GM21447 (cell line): Measurements from ENCODE around the gene RANBP3.
"Not testable (repeated sequence)": the region's sequence is repeated elsewhere in the genome, so short reads cannot be mapped to it uniquely, and the experiment has no call there.

Experiments
- ATAC-seq: cut with Tn5 transposase; IDR thresholded peaks from one replicate; pipeline ENCODE4 v1.9.1; 2021; ENCODE audit not compliant: unreplicated experiment

The RANBP3 gene

DNA sequence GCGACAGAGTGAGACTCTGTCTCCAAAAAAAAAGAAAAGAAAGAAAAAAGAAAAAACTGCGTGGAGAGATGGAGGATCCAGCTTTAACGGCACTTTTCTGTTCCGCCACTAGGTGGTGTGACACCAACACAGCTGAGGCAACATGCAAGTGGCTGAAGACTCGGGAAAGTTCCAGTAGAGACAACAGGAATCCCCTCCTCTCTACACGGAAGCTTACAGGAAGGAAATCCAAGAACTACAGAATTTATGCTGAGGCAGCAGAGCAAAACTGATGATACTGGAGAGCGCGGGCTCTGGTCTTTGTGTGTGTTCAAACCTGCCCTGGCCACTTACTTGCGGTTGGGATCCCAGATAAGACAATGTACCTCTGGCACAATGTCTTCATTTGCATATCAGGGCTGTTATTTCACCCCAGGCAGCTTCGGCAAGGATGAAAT is 9.9 kb downstream of the RANBP3 start:
- ATAC-seq = no peak

GRCh38 chr19:5967571-5967970 is 10.4 kb downstream of the RANBP3 start:
- ATAC-seq = no peak

DNA sequence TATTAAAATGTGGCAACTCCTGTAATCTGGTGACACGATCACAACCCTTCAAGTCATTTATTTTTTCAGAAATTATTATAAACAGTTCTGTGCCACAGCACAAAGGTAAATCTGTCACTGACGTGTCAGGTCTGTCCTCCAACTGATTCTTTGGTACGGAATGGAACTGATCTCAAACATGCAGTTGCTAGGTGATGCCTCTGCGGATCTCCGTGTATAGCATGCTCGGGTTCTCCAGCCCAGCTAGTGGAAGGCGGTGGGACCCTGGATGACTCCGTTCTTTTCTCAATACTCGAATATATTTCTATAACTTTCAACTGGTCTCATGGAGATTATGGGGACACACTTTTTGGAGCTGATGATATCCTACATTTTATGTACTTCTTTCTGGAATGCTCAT is 11.0 kb downstream of the RANBP3 start:
- no peak for ATAC-seq

- ATAC-seq = no peak
Observed at GRCh38 chr19:5966215-5966614, 11.7 kb downstream of the RANBP3 start.

DNA sequence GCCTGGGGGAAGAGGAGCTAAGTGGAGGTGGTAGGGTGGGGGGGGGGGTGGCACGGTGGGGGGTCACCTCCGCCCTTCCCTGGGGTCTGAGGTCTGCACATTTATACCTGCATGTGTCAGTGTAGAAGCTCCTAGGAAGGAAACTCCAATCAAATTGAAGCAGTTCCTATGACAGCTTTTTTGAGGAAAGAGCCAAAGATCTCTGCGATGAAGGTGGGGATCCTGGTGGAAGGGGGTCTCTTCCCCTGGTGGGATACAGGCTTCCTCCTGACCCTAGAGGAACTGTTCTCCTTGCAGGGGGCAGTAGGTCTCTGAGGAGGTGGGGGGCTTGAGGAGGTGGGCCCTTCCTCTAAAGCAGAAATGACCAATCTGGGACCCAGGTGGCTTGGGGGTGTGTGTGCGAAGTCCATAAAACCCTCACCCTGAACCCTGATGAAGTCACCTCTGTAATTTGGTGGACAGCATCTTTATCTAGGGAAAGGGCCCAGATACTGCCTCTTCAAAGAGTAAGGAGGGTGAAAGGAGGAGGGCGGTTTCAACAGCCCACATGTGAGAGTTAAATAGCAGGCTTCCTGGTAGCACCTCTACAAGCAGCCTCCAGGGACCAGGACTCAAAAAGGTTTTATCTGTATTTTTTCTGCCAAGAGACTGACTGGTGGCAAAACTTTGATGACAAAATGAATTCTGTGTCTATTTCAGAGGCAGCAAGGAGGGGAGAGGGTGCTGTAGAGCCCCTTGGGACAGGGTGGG is 12.9 kb downstream of the RANBP3 start:
- no peak for ATAC-seq

GRCh38 chr19:5963855-5964254 is 14.1 kb downstream of the RANBP3 start:
- no peak for ATAC-seq

DNA sequence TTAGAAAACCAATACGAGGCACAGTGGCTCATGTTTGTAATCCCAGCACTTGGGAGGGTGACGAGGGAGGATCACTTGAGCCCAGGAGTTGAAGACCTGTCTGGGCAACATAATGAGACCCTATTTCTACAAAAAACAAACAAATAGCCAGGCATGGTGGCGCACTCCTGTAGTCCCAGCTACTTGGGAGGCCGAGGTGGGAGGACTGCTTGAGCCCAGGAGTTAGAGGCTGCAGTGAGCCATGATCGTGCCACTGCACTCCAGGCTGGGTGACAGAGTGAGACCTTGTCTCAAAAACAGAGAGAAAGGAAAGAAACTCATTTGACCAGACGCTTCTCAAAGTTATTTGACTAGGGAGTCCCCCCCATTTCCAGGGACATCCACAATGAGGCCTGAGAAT is 14.7 kb downstream of the RANBP3 start:
- not testable (repeated sequence) for ATAC-seq

GRCh38 chr19:5961969-5962945 is 15.7 kb downstream of the RANBP3 start:
- peak; percentile 56 for ATAC-seq

- ATAC-seq = peak; percentile 12
Observed at GRCh38 chr19:5961641-5961968, 16.3 kb downstream of the RANBP3 start.

GRCh38 chr19:5960005-5961001 is 17.6 kb downstream of the RANBP3 start:
- no peak for ATAC-seq

DNA sequence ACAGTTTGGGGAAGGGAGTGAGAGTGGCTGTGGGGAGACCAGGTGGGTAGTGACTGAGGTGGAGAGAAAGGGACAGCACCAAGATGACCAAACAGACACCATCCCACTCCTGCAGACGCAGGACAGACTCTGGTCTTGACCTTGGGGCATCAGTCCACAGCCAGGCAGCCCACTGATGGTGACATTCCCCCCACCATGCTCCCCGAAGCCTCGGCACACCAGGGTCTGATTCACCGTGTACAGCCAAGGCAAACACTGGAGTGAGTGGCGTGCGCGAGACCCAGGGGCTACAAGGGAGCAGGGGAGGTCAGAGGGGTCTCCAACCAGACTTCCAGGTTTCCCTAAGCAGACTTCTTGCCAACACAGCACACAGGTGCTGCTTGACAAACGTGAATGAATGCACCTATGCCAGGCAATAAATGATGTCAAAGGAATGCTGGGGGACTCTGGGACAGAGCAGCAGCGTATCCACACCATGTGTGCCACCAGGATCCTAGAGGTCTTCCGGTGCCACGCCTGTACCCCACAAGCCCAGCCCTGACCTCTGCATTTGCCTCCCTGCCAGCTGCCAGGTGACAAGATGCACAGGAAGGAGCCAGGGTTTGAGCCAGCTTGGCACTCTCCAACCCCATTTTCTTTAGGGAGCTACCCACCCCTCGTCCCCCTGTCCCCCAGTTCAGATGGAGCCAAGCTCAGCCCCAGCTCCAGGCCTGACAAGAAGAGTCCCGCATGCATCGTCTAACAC is 18.5 kb downstream of the RANBP3 start:
- ATAC-seq = no peak

- ATAC-seq = no peak
Observed at GRCh38 chr19:5958851-5959122, 19.2 kb downstream of the RANBP3 start.

- no peak for ATAC-seq
Observed at GRCh38 chr19:5958074-5958850, 19.7 kb downstream of the RANBP3 start.

DNA sequence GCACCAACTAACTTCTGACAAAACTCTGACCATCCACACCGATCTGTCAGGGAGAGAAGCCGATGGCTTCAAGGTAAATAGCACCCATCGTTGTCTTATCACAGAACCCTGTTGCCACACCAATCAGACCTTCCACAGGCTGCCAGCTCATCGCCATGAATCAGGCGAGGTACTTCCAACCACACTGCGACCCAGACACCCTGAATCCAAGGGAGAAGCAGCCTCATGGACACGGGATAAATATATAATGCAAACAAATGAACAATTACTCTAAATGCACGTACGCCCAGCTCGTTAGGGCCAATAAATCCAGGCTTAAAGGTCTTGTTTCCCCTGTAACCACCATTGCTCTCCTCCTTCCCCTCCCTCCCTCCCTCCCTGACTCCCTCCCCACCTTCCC is 20.8 kb downstream of the RANBP3 start:
- ATAC-seq = no peak

DNA sequence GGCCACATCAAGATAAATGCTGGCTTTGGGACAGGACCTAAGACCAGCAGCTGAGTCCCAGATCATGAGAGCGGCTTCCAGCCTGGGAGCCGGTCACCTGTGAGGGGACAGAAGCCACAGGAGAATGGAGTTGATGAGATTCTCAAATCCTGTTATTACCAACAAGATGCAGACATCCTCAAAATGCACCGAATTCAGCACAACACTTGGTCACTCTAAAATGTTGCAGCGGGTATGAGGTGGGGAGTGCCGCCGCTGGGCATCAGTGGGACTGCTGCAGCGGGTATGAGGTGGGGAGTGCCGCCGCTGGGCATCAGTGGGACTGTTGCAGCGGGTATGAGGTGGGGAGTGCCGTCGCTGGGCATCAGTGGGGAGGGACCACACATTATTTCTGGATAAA is 21.2 kb downstream of the RANBP3 start:
- no peak for ATAC-seq

DNA sequence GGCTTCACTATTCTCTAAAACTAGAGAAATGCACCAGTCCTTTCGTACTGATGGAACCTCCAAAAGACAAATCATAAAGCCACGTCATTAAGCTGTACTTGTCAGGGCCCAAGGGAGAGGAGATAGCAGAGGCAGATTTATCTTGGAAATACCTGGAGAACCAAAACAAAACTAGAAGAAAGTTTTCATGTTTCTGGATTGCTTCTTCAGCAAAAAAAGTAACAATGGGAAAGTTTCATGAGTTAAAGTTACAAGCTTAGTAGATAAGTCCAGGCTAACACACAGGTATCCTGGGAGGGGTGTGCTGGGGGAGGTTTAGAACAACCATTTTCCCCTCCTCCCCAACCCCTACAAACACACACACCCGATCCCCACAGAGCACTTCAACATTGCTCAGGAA is 21.6 kb downstream of the RANBP3 start:
- ATAC-seq = no peak

DNA sequence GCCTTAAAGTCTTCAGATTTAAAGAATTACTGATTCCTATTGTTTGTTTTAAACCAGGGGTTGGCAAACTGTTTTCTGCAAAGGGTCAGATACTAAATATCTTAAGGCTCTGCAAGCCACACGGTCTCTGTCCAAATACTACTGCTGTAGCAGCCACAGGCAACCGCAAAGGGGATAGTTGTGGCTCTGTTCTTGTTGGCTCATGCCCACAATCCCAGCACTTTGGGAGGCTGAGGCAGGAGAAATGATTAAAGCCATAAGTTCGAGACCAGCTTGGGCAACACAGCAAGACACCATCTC is 22.4 kb downstream of the RANBP3 start:
- ATAC-seq = no peak

- no peak for ATAC-seq
Observed at GRCh38 chr19:5954293-5954692, 23.6 kb downstream of the RANBP3 start.

DNA sequence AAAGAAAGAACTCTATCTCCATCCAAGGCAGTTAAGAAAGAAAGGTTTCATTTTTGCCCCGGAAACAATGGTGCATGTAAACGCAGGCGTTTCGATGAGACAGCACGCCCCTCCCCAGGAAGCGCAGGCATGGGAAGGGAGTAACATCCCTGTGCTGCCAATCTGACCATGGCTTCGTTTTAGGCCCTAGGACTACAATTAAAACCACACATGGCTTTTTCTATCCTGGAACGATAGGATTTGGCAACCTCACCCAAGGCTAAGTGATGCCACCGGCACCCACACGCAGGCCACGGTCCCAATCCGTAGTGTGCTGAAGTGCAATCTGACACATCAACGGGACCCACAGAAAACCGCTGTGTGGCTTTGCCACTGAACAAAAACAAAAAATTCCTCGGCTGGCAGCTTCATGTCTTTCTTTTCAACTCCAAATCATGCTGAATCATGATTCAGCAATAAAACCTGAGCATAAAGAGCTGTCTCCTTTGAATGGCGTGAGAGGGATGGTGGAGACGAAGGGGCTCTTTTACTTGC is 24.2 kb downstream of the RANBP3 start:
- ATAC-seq = no peak
